Kidney epithelial cell (primary cell): ENCODE measurements around the gene SYPL2. TPM values are rescaled to one million over a fixed set of nuclear protein-coding genes. Genes with fewer than 3 reads are reported as not detected.

Experiments used
- DNase-seq: peaks from one replicate; pipeline ENCODE4 v3.0.0-alpha.2; 2010; ENCODE audit warnings: low read depth
- H3K27me3 ChIP-seq: 2 replicates; pipeline ENCODE4 v1.6.0; 2011; ENCODE audit warnings: low read length; ENCODE audit not compliant: control insufficient read depth, insufficient read depth
- H3K36me3 ChIP-seq: 2 replicates; pipeline ENCODE4 v1.5.1; 2011; ENCODE audit warnings: low read length; ENCODE audit not compliant: control insufficient read depth, insufficient read depth
- H3K4me3 ChIP-seq: 2 replicates; pipeline ENCODE4 v1.5.1; 2011; ENCODE audit warnings: low read depth, mild to moderate bottlenecking, control low read depth, low read length
- CTCF ChIP-seq: IDR thresholded peaks from 2 replicates; pipeline ENCODE4 v1.5.1; 2011; ENCODE audit warnings: mild to moderate bottlenecking, moderate library complexity, low read length, control low read depth, inconsistent platforms; ENCODE audit not compliant: insufficient read depth, poor library complexity, severe bottlenecking
- total RNA-seq: library from RNA; depleted of rRNA; stranded (reverse); fragments of >200 nt; gene quantifications from 2 replicates; pipeline ENCODE4 v1.2.3, GENCODE V29; 2015

Gene SYPL2
- total RNA-seq, 1 donor from 2014 or later: 1.2 TPM

- no peak overlapping the region for H3K4me3 ChIP-seq
- no peaks in the 10 kb centered on the region for H3K27me3 ChIP-seq
- H3K36me3 ChIP-seq: no peaks in the 10 kb centered on the region
- TF ChIP-seq CTCF: no peak
- no peak for DNase-seq
Observed at GRCh38 chr1:109432336-109432735, 34.0 kb upstream of the SYPL2 start.

DNA sequence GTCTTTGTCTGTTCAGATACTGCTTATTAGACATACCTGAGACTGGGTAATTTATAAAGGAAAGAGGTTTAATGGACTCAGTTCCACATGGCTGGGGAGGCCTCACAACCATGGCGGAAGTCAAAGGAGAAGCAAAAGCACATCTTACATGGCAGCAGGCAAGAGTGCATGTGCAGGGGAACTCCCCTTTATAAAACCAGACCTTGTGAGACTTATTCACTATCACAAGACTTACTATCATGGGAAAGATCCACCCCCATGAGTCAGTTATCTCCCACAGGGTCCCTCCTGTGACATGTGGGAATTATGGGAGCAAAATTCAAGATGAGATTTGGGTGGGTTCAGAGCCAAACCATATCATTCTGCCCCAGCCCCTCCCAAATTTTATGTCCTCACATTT lies 33.0 kb upstream of the SYPL2 start:
- no peak for TF ChIP-seq CTCF
- Histone ChIP-seq H3K27me3 (no peaks in the 10 kb centered on the region), H3K4me3 (no peak overlapping the region), H3K36me3 (no peaks in the 10 kb centered on the region)
- no peak for DNase-seq

DNA sequence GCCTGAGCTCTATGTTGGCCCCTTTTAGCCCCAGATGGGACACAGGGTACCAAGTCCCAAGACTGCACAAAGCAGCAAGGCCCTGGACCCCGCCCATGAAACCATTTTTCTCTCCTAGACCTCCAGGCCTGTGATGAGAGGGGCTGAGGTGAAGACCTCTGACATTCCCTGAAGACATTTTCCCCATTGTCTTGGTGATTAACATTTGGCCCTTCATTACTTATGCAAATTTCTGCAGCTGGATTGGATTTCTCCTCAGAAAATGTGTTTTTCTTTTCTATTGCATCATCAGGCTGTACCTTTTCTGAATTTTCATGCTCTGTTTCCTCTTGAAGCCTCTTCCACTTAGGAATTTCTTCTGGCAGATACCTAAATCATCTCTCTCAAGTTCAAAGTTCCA lies 31.9 kb upstream of the SYPL2 start:
- Histone ChIP-seq H3K36me3 (no peaks in the 10 kb centered on the region), H3K27me3 (no peaks in the 10 kb centered on the region), H3K4me3 (no peak overlapping the region)
- no peak for TF ChIP-seq CTCF
- DNase-seq: no peak

- H3K36me3 ChIP-seq: no peaks in the 10 kb centered on the region
- peaks cover 3% of the 10 kb centered on the region for H3K27me3 ChIP-seq
- peak; percentile 81 for DNase-seq
- TF ChIP-seq CTCF: no peak
- no peak overlapping the region for H3K4me3 ChIP-seq
Observed at GRCh38 chr1:109438798-109439297, 27.5 kb upstream of the SYPL2 start.

DNA sequence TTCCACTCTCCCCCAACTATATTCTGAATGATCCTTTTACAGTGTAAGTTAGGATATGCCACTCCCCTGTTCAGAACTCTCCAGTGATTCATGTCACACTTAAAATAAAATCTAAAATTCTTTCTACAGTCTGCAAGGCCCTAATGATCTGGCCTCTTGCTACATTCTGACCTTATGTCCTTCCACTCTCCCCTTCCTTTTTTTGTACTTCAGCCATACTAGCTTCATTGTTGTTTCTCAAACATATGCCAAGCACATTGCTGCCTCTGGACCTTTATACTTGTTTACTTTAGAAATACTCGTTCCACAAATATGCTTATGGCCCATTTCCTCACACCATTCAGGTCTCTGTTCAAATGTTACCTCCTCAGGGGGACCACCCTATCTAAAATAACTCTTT lies 25.3 kb upstream of the SYPL2 start:
- Histone ChIP-seq H3K4me3 (no peak overlapping the region), H3K36me3 (no peaks in the 10 kb centered on the region), H3K27me3 (peaks cover 3% of the 10 kb centered on the region)
- TF ChIP-seq CTCF: no peak
- no peak for DNase-seq

DNA sequence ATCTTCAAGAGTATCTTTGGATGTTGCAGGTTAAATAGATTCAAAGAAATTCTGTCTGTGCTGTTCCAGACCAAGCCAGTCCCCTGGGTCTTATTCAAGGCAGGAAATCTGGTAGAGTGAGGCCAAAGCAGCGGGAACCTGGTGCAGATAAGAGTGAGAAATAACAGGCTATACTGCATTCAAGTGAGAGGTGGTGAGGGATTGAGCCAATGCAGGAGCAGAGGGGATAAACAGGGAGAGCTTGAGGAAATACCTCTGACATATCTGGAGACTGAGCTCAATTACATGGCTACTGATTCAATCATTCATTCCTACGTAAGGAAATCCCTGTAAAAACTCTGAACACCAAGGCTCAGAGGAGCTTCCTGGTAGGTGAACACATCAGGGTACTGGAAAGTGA lies 22.9 kb upstream of the SYPL2 start:
- DNase-seq: no peak
- H3K4me3 ChIP-seq: no peak overlapping the region
- TF ChIP-seq CTCF: no peak
- peaks cover 3% of the 10 kb centered on the region for H3K27me3 ChIP-seq
- no peaks in the 10 kb centered on the region for H3K36me3 ChIP-seq
